Embryonic facial prominence (tissue), 1 donor: Measurements from ENCODE around the gene TMEM52.

Experiments used
- DNase-seq: peaks from one replicate; pipeline ENCODE4 v3.0.0-alpha.2; 2016; ENCODE audit errors: extremely low spot score

Gene TMEM52

GRCh38 chr1:1918901-1919303, at the start of gene TMEM52:
TMEM52 (minus strand) TSS chr1:1919279; CDS start chr1:1919265, 14 bp downstream.
- no peak for DNase-seq

- DNase-seq, result no peak
Measured at GRCh38 chr1:1967879-1968278, 48.8 kb upstream of the TMEM52 start.

- DNase-seq, result no peak
Measured at GRCh38 chr1:1967151-1967550, 48.1 kb upstream of the TMEM52 start.

- DNase-seq, result no peak
Measured at GRCh38 chr1:1966071-1966740, 47.1 kb upstream of the TMEM52 start.

- no peak for DNase-seq
Measured at GRCh38 chr1:1965546-1965945, 46.5 kb upstream of the TMEM52 start.

GRCh38 chr1:1964811-1965210, 45.7 kb upstream of the TMEM52 start:
- DNase-seq, result no peak

- no peak for DNase-seq
Measured at GRCh38 chr1:1963570-1963969, 44.5 kb upstream of the TMEM52 start.

GRCh38 chr1:1962752-1963151, 43.7 kb upstream of the TMEM52 start:
- DNase-seq, result no peak

GRCh38 chr1:1960480-1961196, 41.6 kb upstream of the TMEM52 start:
- no peak for DNase-seq

GRCh38 chr1:1959840-1960479, 40.9 kb upstream of the TMEM52 start:
- DNase-seq, result no peak

GRCh38 chr1:1959459-1959839, 40.4 kb upstream of the TMEM52 start:
- no peak for DNase-seq

- no peak for DNase-seq
Measured at GRCh38 chr1:1958071-1958541, 39.0 kb upstream of the TMEM52 start.

- no peak for DNase-seq
Measured at GRCh38 chr1:1957533-1957961, 38.5 kb upstream of the TMEM52 start.

GRCh38 chr1:1956586-1957532, 37.8 kb upstream of the TMEM52 start:
- DNase-seq, result no peak

GRCh38 chr1:1956101-1956500, 37.0 kb upstream of the TMEM52 start:
- DNase-seq, result no peak

- no peak for DNase-seq
Measured at GRCh38 chr1:1955621-1956094, 36.6 kb upstream of the TMEM52 start.

GRCh38 chr1:1954831-1955441, 35.9 kb upstream of the TMEM52 start:
- no peak for DNase-seq

- DNase-seq, result no peak
Measured at GRCh38 chr1:1954015-1954414, 34.9 kb upstream of the TMEM52 start.

- DNase-seq, result no peak
Measured at GRCh38 chr1:1950940-1951339, 31.9 kb upstream of the TMEM52 start.

GRCh38 chr1:1948783-1949182, 29.7 kb upstream of the TMEM52 start:
- no peak for DNase-seq

GRCh38 chr1:1947493-1947892, 28.4 kb upstream of the TMEM52 start:
- DNase-seq, result no peak
